ENCODE data around the gene ATP8B4.

Gene ATP8B4

GRCh38 chr15:49832511-49832910, 286.5 kb downstream of the ATP8B4 start:
- no peak overlapping the region for H3K27ac ChIP-seq
- peak; percentile 91 for TF ChIP-seq CTCF (conservative IDR thresholded peaks at IDR 0.05)

- TF ChIP-seq CTCF (conservative IDR thresholded peaks at IDR 0.05) = no peak
- no peak overlapping the region for H3K27ac ChIP-seq
These were observed 287.6 kb downstream of the ATP8B4 start for GRCh38 chr15:49831206-49831965.

- TF ChIP-seq CTCF (conservative IDR thresholded peaks at IDR 0.05) = no peak
- H3K27ac ChIP-seq = no peak overlapping the region
These were observed 288.6 kb downstream of the ATP8B4 start for GRCh38 chr15:49830391-49830790.

GRCh38 chr15:49827311-49827710, 291.7 kb downstream of the ATP8B4 start:
- H3K27ac ChIP-seq = no peak overlapping the region
- no peak for TF ChIP-seq CTCF (conservative IDR thresholded peaks at IDR 0.05)

GRCh38 chr15:49826640-49827234, 292.3 kb downstream of the ATP8B4 start:
- no peak overlapping the region for H3K27ac ChIP-seq
- no peak for TF ChIP-seq CTCF (conservative IDR thresholded peaks at IDR 0.05)

- no peak overlapping the region for H3K27ac ChIP-seq
- TF ChIP-seq CTCF (conservative IDR thresholded peaks at IDR 0.05) = no peak
These were observed 294.3 kb downstream of the ATP8B4 start for GRCh38 chr15:49824775-49825099.

GRCh38 chr15:49823987-49824774, 294.9 kb downstream of the ATP8B4 start:
- no peak overlapping the region for H3K27ac ChIP-seq
- no peak for TF ChIP-seq CTCF (conservative IDR thresholded peaks at IDR 0.05)

Data from VCaP (cell line).